Neural cell (in vitro differentiated cells): ENCODE results near the gene OXSR1. TPM values are rescaled to one million over a fixed set of nuclear protein-coding genes. Genes with fewer than 3 reads are reported as not detected.

Experiments used
- H2AFZ ChIP-seq: fragments of 200-600, 300-800 bp; sonication (generic), shearing (Covaris generic); 2 replicates; pipeline ENCODE4 v1.6.0; 2014; ENCODE audit warnings: low read depth, mild to moderate bottlenecking, antibody characterized with exemption, low read length, moderate library complexity
- H3F3A ChIP-seq: fragments of 200-600 bp; shearing (Covaris generic); 2 replicates; pipeline ENCODE4 v1.6.1; 2016; ENCODE audit warnings: mild to moderate bottlenecking, moderate library complexity, mixed read lengths, antibody characterized with exemption, low read length; ENCODE audit not compliant: insufficient read depth, poor library complexity, severe bottlenecking
- H3K27ac ChIP-seq: fragments of 200-600, 300-800 bp; sonication (generic), shearing (Covaris generic); 2 replicates; pipeline ENCODE4 v1.5.1; 2014; ENCODE audit warnings: mild to moderate bottlenecking, low read length, moderate library complexity
- H3K27me3 ChIP-seq: fragments of 300-800, 200-600 bp; sonication (generic), shearing (Covaris generic); 2 replicates; pipeline ENCODE4 v1.6.0; 2014; ENCODE audit warnings: mild to moderate bottlenecking, low read depth, low read length, moderate library complexity; ENCODE audit not compliant: insufficient read depth
- H3K36me3 ChIP-seq: fragments of 300-800, 200-600 bp; sonication (generic), shearing (Covaris generic); 2 replicates; pipeline ENCODE4 v1.5.1; 2014; ENCODE audit warnings: mild to moderate bottlenecking, antibody characterized with exemption, low read length, moderate library complexity; ENCODE audit not compliant: insufficient read depth
- H3K4me2 ChIP-seq: fragments of 300-800, 200-600 bp; sonication (generic), shearing (Covaris generic); 2 replicates; pipeline ENCODE4 v1.6.0; 2014; ENCODE audit warnings: mild to moderate bottlenecking, low read length
- H3K4me3 ChIP-seq: fragments of 300-800, 200-600 bp; sonication (generic), shearing (Covaris generic); 2 replicates; pipeline ENCODE4 v1.5.1; 2014; ENCODE audit warnings: mild to moderate bottlenecking, low read length, moderate library complexity
- H3K79me2 ChIP-seq: fragments of 200-600 bp; shearing (Covaris generic); replicated peaks from 2 replicates; pipeline ENCODE4 v1.6.0; 2014; ENCODE audit warnings: mild to moderate bottlenecking, low read length, moderate library complexity; ENCODE audit not compliant: insufficient read depth
- H3K9ac ChIP-seq: fragments of 300-800, 200-600 bp; sonication (generic), shearing (Covaris generic); 2 replicates; pipeline ENCODE4 v1.6.1; 2016; ENCODE audit warnings: mild to moderate bottlenecking, low read length, mixed read lengths
- H3K9me2 ChIP-seq: fragments of 200-600 bp; shearing (Covaris generic); 2 replicates; pipeline ENCODE4 v1.6.1; 2016; ENCODE audit warnings: mild to moderate bottlenecking, low read length, mixed read lengths; ENCODE audit not compliant: insufficient read depth
- H3K9me3 ChIP-seq: fragments of 200-600, 300-800 bp; sonication (generic), shearing (Covaris generic); 2 replicates; pipeline ENCODE4 v1.6.1; 2016; ENCODE audit warnings: mild to moderate bottlenecking, mixed run types, low read length, moderate library complexity, mixed read lengths
- H4K20me1 ChIP-seq: fragments of 200-600 bp; shearing (Covaris generic); 2 replicates; pipeline ENCODE4 v1.6.1; 2016; ENCODE audit warnings: mild to moderate bottlenecking, mixed run types; ENCODE audit not compliant: insufficient read depth
- EP300 ChIP-seq: fragments of 450-650 bp; conservative IDR thresholded peaks from 2 replicates; pipeline ENCODE4 v1.6.1; 2014; ENCODE audit warnings: antibody characterized with exemption, mild to moderate bottlenecking, moderate library complexity; ENCODE audit not compliant: poor library complexity, severe bottlenecking
- EZH2 ChIP-seq: fragments of 200-600, 300-800 bp; shearing (Covaris generic), sonication (generic); IDR thresholded peaks from 2 replicates; pipeline ENCODE4 v1.6.1; 2014; ENCODE audit warnings: antibody characterized with exemption, low read length, borderline replicate concordance, mild to moderate bottlenecking; ENCODE audit not compliant: insufficient read depth, poor library complexity, severe bottlenecking
- MXI1 ChIP-seq: fragments of 450-650 bp; conservative IDR thresholded peaks from 2 replicates; pipeline ENCODE4 v1.6.1; 2014; ENCODE audit warnings: antibody characterized with exemption, mild to moderate bottlenecking; ENCODE audit not compliant: poor library complexity, severe bottlenecking
- POLR2AphosphoS5 ChIP-seq: IDR thresholded peaks from 2 replicates; pipeline ENCODE4 v1.6.1; 2012
- RAD21 ChIP-seq: fragments of 450-650 bp; conservative IDR thresholded peaks from 2 replicates; pipeline ENCODE4 v1.6.1; 2014; ENCODE audit warnings: antibody characterized with exemption, mild to moderate bottlenecking, moderate library complexity
- SMC3 ChIP-seq: fragments of 450-650 bp; conservative IDR thresholded peaks from 2 replicates; pipeline ENCODE4 v1.6.1; 2014; ENCODE audit warnings: antibody characterized with exemption, mild to moderate bottlenecking, moderate library complexity; ENCODE audit not compliant: poor library complexity
- TAF1 ChIP-seq: IDR thresholded peaks from 2 replicates; pipeline ENCODE4 v1.6.1; 2012; ENCODE audit warnings: low read depth
- polyA plus RNA-seq: library from polyadenylated mRNA; depleted of rRNA; stranded (reverse); fragments of >200 nt; gene quantifications from 2 replicates; pipeline ENCODE4 v1.2.3, GENCODE V29; 2014
- TF ChIP-seq, protein P1 (sequence below): IDR thresholded peaks from 2 replicates; pipeline ENCODE4 v1.6.1; 2012; ENCODE audit warnings: borderline replicate concordance
- TF ChIP-seq, protein P2 (sequence below): fragments of 450-650 bp; IDR thresholded peaks from 2 replicates; pipeline ENCODE4 v1.5.1; 2014; ENCODE audit warnings: antibody characterized with exemption, mild to moderate bottlenecking, moderate library complexity; ENCODE audit not compliant: poor library complexity, severe bottlenecking

The OXSR1 gene
- polyA plus RNA-seq, 1 donor from 2014 or later, result 50.8 TPM

DNA sequence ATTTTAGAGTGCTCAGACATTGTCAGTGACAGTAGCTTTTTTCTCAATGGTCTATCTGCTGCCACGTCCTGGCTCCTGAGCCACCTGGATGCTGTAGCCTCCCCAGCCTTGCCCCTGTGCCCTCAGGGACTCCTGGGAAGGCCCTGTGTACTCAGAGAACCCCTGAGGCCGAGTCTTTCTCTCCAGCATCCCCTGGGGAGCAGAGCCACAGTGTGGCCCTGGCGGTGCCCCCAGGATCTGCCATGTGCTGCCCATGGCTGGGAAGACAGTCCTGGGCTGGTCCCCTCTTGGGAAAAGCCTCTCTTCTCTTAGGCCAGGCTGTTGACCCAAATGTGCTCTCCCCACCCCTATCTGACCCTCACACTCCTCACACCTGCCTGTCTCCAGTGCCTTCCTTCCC lies 21.8 kb upstream of the OXSR1 start (continued):
- TF ChIP-seq POLR2AphosphoS5, result no peak

DNA sequence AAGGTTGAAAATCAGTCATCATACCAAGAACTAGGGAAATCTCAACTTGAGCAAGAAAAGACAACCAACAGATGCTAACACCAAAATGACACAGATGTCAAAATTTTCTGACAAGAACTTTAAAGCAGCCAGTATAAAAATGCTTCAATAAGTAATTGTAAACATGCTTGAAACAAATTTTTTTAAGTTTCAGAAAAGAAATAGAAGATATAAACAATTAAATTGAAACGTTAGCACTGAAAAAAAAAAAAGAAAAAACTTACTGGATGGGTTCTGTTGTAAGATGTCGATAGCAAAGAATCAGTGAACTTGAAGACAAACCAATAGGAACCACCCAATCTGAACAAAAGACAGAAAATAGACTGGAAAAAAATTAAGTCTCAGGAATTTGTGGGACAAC lies 18.8 kb upstream of the OXSR1 start:
- no peak for TF ChIP-seq POLR2AphosphoS5
- TF ChIP-seq EP300, result no peak

DNA sequence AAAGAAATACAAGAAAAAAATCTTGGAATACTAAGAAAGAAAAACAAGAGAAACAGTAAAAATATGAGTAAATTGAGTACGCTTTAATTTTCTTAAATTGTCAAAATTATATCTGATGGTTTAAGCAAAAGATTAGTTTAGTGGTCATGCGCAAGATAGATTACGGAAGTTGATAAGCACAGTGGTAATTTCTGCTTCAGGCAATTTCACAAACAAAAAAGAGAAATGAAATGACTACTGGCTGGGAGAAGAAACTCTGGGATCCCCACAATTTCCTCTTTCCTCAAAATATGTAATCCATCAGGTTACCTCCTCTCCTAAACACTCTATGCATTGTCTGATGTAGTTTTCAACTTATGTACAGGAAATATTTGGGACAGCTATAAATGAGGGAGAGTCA lies 17.9 kb upstream of the OXSR1 start:
- H3K79me2 ChIP-seq, result no peaks in the 10 kb centered on the region
- no peak overlapping the region for H2AFZ ChIP-seq
- H3K9me3 ChIP-seq, result no peaks in the 10 kb centered on the region
- H3K36me3 ChIP-seq, result no peaks in the 10 kb centered on the region
- H3K27ac ChIP-seq, result no peak overlapping the region
- H3K4me3 ChIP-seq, result no peak overlapping the region
- TF ChIP-seq POLR2AphosphoS5, result no peak
- TF ChIP-seq, protein P1, sequence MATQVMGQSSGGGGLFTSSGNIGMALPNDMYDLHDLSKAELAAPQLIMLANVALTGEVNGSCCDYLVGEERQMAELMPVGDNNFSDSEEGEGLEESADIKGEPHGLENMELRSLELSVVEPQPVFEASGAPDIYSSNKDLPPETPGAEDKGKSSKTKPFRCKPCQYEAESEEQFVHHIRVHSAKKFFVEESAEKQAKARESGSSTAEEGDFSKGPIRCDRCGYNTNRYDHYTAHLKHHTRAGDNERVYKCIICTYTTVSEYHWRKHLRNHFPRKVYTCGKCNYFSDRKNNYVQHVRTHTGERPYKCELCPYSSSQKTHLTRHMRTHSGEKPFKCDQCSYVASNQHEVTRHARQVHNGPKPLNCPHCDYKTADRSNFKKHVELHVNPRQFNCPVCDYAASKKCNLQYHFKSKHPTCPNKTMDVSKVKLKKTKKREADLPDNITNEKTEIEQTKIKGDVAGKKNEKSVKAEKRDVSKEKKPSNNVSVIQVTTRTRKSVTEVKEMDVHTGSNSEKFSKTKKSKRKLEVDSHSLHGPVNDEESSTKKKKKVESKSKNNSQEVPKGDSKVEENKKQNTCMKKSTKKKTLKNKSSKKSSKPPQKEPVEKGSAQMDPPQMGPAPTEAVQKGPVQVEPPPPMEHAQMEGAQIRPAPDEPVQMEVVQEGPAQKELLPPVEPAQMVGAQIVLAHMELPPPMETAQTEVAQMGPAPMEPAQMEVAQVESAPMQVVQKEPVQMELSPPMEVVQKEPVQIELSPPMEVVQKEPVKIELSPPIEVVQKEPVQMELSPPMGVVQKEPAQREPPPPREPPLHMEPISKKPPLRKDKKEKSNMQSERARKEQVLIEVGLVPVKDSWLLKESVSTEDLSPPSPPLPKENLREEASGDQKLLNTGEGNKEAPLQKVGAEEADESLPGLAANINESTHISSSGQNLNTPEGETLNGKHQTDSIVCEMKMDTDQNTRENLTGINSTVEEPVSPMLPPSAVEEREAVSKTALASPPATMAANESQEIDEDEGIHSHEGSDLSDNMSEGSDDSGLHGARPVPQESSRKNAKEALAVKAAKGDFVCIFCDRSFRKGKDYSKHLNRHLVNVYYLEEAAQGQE, result no peak
- no peak for TF ChIP-seq EZH2
- no peak for TF ChIP-seq SMC3
- TF ChIP-seq, protein P2, sequence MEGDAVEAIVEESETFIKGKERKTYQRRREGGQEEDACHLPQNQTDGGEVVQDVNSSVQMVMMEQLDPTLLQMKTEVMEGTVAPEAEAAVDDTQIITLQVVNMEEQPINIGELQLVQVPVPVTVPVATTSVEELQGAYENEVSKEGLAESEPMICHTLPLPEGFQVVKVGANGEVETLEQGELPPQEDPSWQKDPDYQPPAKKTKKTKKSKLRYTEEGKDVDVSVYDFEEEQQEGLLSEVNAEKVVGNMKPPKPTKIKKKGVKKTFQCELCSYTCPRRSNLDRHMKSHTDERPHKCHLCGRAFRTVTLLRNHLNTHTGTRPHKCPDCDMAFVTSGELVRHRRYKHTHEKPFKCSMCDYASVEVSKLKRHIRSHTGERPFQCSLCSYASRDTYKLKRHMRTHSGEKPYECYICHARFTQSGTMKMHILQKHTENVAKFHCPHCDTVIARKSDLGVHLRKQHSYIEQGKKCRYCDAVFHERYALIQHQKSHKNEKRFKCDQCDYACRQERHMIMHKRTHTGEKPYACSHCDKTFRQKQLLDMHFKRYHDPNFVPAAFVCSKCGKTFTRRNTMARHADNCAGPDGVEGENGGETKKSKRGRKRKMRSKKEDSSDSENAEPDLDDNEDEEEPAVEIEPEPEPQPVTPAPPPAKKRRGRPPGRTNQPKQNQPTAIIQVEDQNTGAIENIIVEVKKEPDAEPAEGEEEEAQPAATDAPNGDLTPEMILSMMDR, result no peak
- no peak overlapping the region for H3K9ac ChIP-seq
- no peaks in the 10 kb centered on the region for H4K20me1 ChIP-seq
- no peaks in the 10 kb centered on the region for H3K27me3 ChIP-seq
- H3K4me2 ChIP-seq, result no peak overlapping the region
- H3F3A ChIP-seq, result no peaks in the 10 kb centered on the region
- no peaks in the 10 kb centered on the region for H3K9me2 ChIP-seq

More for the DNA sequence above, 18.8 kb upstream of the OXSR1 start:
- Histone ChIP-seq H3K9me2 (no peaks in the 10 kb centered on the region), H2AFZ (no peak overlapping the region), H3K36me3 (no peaks in the 10 kb centered on the region), H3K79me2 (no peaks in the 10 kb centered on the region), H3K4me2 (no peak overlapping the region), H3F3A (no peaks in the 10 kb centered on the region), H3K27me3 (no peaks in the 10 kb centered on the region), H4K20me1 (no peaks in the 10 kb centered on the region), H3K4me3 (no peak overlapping the region), H3K27ac (no peak overlapping the region), H3K9me3 (no peaks in the 10 kb centered on the region), H3K9ac (no peak overlapping the region)

DNA sequence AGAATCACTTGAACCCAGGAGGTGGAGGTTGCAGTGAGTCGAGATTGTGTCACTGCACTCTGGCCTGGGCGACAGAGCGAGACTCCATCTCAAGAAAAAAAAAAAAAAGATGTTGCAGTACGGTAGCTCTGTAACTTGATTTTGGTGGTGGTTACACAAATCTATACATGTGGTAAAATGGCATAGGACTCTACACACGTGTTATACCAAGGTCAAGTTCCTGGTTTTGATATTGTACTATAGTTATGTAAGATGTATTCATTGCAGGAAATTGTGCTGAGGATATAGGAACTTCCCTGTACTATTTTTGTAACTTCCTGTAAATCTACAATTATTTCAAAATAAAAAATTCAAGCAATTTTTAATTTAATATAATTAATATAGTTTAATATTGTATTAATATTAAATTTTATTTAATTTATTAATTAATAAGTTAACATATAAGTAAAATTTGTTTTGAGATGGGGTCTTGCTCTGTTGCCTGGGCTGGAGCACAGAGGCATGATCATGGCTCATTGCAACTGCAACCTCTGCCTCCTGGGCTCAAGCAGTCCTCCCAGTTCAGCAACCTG lies 16.9 kb upstream of the OXSR1 start:
- H3K36me3 ChIP-seq, result no peaks in the 10 kb centered on the region
- H3K9me3 ChIP-seq, result no peaks in the 10 kb centered on the region
- no peak overlapping the region for H3K27ac ChIP-seq
- H3F3A ChIP-seq, result no peaks in the 10 kb centered on the region
- H3K4me2 ChIP-seq, result no peak overlapping the region
- H3K4me3 ChIP-seq, result no peak overlapping the region
- H3K9ac ChIP-seq, result no peak overlapping the region
- H2AFZ ChIP-seq, result no peak overlapping the region
- H4K20me1 ChIP-seq, result no peaks in the 10 kb centered on the region
- H3K79me2 ChIP-seq, result no peaks in the 10 kb centered on the region
- no peaks in the 10 kb centered on the region for H3K27me3 ChIP-seq
- no peaks in the 10 kb centered on the region for H3K9me2 ChIP-seq
- TF ChIP-seq, protein P2, result no peak
- TF ChIP-seq RAD21 (no peak), POLR2AphosphoS5 (no peak), TAF1 (no peak), MXI1 (no peak), EP300 (no peak)
- TF ChIP-seq, protein P1, result no peak
